HS-5 (cell line): ENCODE data around the gene GPBP1L1.
"Not testable (repeated sequence)": the region's sequence is repeated elsewhere in the genome, so short reads cannot be mapped to it uniquely, and the experiment has no call there.

Experiments used
- DNase-seq: peaks from one replicate; pipeline ENCODE4 v3.0.0-alpha.2; 2012; ENCODE audit warnings: low read depth

GPBP1L1 gene

GRCh38 chr1:45640293-45640692 lies 46.0 kb downstream of the GPBP1L1 start:
- no peak for DNase-seq

DNA sequence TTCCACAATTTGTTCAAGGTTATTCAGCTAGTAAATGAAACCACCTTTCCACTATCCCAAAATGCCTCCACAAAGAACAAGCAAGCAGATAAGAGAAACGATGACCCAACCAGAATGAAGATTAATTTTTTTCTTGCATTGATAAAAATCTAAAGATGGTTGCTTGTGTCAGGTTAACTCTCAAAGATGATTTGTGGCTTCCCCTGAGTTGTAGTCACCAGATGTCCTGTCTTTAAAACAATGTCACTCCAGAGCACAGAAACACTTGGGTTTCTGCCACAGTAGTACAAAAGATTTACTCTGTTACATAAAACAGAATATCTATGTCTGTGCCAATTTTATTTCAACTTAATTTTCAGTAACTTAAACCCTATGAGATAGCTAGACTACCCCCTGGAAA lies 51.1 kb downstream of the GPBP1L1 start:
- no peak for DNase-seq

DNA sequence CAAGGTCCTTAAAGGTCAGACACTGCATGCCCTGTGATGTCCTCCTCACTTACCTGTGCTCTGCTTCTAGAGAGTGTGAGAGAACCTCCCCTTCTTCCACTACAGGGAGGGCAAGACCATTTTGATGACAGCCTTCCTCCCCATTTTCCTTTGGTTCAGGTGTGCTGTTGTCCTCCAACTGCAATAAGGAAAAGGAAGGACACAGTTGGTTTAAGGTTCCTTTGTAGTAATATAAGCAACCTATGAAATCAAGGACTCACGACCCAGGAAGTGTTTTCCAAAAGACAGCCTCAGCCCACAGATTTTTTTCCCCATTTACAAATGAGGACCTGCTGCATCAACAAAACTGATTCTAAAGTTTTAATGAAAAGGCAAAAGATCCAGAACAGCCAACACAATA lies 55.9 kb downstream of the GPBP1L1 start:
- DNase-seq = no peak

- no peak for DNase-seq
These were observed 57.3 kb downstream of the GPBP1L1 start for GRCh38 chr1:45629035-45629434.

DNA sequence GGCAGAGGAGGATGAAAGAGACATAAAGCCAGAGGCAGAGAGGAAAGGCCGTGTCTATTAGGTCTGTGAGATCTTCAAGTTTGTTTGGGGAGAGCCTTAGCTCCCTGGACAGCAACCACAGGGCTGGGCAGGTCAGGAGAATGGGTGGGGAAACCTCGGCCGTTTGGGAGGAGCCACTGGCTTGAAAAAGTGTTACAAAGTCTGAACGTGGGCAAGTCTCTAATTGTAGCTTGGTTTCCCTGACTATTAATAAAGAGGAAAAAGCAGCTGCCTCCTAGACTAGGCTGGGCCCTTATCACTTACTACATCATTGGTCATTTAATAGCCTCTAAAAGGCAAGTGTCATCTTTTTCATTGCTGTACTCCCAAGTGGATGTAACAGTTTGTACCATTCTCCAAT lies 62.4 kb downstream of the GPBP1L1 start, which contains the start of gene CCDC17:
Gene CCDC17, minus strand, starts transcription at position 83 of the 400 bp plus-strand sequence. CDS start 145 bp downstream, outside the sequence.
- DNase-seq = no peak

- DNase-seq = no peak
These were observed 63.6 kb downstream of the GPBP1L1 start for GRCh38 chr1:45622524-45623394.

GRCh38 chr1:45621895-45622523 lies 64.3 kb downstream of the GPBP1L1 start:
- DNase-seq = no peak

GRCh38 chr1:45621501-45621836 lies 64.9 kb downstream of the GPBP1L1 start:
- no peak for DNase-seq

DNA sequence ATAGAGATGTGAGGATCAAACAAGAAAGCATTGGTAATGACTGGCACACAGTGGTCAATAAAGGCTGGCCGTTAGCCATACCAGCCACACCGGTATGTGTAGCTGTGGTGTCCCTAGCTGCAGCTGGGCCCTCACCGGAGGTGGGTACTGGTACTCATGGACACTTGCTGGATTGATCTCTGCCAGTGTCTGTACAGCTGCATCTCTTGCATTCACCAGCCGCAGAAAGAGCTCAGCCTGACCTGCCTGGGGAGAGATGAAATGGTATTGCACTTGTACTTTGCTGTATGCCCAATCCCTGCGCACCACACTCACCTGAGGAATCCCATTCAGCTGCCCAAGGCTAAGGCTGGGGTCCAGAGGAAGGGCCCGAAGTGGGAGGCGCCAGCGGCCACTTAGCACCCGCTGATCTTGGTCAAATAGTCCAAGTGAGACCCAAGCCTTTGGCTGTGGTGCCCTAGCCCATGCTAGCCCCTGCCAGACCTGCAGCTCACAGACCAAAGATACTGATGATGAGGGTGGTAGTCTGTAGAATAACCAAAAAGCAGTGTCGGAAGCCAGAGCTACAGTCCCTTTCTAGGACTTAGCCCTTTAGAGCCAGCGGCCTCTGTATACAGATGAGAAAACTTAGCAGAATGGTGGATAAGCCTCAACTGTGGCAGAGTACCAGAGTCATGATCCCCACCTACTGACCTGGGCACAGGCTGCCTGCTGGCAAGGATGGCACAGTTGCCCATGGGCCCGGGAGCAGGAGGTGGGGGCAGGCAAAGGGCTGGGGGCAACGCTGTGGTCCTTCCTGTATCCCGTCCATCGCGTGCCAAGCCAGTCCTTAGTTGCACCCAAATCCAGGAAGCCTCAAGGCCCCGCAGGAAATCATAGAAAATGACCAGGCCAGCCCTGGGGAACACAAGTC lies 65.5 kb downstream of the GPBP1L1 start:
- no peak for DNase-seq

- DNase-seq = no peak
These were observed 67.0 kb downstream of the GPBP1L1 start for GRCh38 chr1:45619149-45619921.

- peak; percentile 49 for DNase-seq
These were observed 68.7 kb downstream of the GPBP1L1 start for GRCh38 chr1:45617618-45618017.

DNA sequence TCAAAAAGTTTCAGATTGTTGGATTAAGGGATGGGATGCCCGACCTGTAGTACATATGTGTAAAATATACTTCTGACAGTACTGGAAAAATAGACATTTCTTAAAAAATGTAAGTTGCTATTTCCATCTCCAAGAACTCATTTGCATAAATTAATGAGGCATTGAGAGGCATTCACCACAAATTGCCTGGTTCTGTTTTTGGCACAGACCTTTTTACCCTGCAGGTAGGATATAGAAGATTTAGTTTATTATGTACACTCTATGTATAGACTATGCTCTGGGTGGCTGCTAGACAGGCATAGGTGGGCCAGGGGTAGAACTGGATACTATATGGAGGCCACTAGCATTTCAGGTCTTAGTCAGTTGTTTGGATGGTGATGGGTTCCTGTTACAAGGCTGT lies 70.4 kb downstream of the GPBP1L1 start:
- DNase-seq = no peak

DNA sequence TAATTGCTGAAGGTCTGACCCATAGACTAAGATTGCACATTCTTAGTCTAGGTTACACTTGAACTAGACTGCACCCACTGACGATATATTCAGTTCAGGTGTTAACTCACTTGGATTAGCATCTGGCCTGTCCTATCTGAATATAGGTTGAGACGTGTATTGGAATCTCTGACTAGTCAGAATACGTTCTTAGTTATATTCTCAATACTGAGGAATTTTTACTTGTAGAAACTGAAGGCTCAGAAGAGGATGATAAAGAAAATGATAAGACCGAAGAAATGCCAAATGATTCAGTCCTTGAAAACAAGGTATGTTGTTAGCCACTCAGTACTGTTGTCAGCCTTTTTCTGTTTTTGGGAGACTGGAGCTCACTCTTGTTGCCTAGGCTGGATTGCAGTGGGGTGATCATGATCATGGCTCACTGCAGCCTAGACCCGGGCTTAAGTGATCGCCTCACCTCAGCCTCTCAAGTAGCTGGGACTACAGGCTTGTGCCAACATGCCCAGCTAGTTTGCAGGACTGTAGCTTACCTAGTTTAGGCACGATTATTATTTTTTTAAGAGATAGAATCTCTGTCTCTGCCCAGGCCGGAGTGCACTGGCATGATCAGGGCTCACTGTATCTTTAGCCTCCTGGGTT lies 73.3 kb downstream of the GPBP1L1 start:
- no peak for DNase-seq

- DNase-seq = no peak
These were observed 75.6 kb downstream of the GPBP1L1 start for GRCh38 chr1:45610589-45611226.

DNA sequence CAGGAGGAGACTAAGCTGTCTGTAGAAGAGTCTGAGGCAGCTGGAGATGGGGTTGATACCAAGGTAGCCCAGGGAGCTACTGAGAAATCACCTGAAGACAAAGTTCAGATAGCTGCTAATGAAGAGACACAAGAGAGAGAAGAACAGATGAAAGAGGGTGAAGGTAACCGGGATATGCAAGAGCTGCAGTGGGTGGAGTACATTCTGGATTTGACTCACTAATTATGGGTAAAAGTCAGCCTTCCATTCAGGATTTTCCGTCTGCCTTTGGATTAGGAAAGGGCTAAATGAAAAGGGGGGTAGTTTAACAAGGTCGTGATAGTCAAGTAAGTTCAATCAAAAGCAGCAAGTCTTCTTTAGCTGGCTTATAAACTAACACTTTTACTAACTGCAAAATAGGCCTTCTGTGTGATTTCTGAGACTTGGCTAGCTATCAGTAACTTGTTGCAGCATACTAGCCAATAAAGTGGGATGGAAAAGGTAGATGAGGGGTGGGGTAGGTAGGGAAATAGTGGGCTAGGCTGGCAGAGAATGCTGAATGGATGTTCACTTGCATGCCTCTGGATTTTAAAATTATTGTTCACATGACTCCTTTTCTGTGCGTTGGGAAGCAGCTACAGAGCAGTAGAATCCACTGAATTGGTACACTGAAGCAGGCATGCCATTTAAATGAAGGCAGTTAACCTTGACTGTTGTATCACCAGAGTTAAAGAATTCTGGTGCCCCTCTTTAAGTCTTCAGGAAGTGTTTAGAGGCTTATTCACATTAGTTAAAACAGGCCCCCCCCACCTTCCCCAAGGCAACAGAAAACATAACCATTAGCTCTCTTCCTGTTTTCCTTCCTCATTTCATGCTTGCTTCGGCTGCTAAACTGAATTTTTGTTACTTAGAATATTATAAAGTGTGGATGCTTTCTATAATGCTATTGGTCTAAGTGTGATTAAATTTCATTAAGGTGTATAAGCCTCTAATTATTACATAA lies 77.9 kb downstream of the GPBP1L1 start:
- DNase-seq = no peak

DNA sequence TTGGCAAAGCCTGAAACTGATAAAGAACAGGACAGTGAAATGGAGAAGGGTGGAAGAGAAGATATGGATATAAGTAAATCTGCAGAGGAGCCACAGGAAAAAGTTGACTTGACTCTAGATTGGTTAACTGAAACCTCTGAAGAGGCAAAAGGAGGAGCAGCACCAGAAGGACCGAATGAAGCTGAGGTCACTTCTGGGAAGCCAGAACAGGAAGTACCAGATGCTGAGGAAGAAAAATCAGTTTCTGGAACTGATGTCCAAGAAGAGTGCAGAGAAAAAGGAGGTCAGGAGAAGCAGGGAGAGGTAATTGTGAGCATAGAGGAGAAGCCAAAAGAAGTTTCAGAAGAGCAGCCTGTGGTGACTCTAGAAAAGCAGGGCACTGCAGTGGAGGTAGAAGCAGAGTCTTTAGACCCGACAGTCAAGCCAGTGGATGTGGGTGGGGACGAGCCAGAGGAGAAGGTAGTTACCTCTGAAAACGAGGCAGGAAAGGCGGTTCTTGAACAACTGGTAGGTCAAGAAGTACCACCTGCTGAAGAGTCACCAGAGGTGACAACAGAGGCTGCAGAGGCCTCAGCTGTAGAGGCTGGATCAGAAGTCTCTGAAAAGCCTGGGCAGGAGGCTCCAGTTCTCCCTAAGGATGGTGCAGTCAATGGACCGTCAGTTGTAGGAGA lies 78.8 kb downstream of the GPBP1L1 start:
- no peak for DNase-seq

DNA sequence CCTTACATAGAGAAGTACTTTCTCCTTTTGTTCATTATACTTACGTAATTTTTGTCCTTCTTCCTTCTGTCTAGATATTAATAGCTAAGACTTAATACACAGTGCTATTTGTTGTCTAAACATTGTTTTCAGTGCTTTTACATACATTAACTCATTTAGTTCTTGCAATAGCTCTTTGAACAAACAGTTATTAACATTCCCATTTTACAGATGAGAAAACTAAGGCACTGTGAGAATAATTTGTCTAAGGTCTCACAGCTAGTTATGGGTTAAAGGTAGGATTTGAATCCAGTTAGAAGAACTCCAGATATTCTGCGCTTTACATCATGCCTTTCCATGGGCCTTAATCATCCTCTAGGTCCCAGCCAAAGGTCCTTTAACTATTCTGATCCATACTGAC lies 82.1 kb downstream of the GPBP1L1 start:
- no peak for DNase-seq

GRCh38 chr1:45596765-45597164 lies 89.6 kb downstream of the GPBP1L1 start:
- DNase-seq = not testable (repeated sequence)

DNA sequence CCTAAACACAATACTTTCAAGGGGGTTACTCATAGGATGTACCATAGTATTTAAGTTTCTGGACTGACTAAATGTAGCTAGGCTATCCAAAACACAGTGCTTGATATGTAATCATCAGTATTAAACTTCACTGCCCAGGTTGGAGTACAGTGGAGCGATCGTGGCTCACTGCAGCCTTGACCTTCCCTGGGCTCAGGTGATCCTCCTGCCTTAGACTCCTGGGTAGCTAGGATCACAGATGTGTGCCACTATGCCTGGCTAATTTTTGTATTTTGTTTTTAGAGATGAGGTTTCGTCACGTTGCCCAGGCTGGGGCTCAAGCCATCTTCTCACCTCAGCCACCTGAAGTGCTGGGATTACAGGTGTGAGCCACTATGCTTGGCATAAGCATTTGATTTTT lies 91.9 kb downstream of the GPBP1L1 start:
- DNase-seq = no peak
